GM18861 (cell line): ENCODE results near the gene YIF1B.
"Not testable (repeated sequence)": the region's sequence is repeated elsewhere in the genome, so short reads cannot be mapped to it uniquely, and the experiment has no call there.

ENCODE experiments used
- ATAC-seq: cut with Tn5 transposase; IDR thresholded peaks from one replicate; pipeline ENCODE4 v1.9.1; 2021; ENCODE audit not compliant: unreplicated experiment

Gene YIF1B

DNA sequence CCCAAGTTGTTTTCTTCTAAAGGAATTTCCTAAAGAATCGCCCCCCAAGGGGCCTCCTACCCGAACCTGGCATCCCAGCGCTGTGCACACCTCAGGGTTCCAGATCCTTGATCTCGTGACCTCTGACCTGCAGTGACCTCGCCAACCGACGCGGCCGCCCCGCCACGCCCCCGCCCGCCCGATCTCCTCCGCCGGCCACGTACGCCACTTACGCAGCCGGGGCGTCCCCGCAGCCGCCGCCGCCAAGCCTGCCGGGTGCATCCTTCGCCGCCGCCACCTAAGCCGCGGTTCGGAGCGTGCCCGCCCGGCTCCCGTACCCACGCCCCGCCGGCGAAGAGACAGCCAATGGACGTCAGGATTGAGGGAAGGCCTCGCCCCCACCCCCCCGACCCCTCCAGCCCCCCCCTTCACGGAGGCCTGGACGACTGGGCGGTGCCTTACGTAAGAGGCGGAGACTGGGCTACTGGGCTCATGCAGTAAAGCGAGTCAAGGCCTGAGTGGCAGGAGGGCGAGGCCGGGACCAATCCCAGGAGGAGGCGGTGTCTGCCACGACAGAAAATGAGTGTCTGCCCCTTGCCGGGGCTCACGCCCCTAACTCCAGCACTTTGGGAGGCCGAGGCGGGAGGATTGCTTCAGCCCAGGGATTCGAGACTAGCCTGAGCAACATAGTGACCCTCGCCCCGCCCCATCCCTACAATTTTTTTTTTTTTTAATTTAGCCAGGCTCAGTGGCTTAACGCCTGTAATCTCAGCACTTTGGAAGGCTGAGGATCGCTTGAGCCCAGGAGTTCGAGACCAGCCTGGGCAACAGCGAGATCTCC, at the start of gene YIF1B:
Gene YIF1B (minus strand): TSS at position 291 of the 820 bp plus-strand sequence. CDS start 30 bp downstream, at position 261.
- peak; percentile 87 for ATAC-seq

DNA sequence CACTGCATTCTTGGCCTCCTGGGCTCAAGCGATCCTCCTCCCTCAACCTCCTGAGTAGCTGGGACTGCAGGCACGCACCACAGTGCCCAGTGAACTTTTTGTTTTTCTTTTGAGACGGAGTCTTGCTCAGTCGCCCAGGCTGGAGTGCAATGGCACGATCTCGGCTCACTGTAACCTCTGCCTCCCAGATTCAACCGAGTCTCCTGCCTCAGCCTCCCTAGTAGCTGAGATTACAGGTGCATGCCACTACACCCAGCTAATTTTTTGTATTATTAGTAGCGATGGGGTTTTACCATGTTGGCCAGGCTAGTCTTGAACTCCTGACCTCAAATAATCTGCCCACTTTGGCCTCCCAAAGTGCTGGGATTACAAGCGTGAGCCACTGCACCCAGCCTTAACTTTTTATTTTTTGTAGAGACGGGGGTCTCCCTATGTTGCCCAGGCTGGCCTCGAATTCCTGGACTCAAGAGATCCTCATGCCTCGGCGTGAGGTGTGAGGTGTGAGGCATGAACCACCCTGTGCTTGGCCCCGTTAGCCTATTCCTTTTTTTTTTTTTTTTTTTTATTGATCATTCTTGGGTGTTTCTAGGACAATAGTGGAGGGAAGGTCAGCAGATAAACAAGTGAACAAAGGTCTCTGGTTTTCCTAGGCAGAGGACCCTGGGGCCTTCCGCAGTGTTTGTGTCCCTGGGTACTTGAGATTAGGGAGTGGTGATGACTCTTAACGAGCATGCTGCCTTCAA, 47.4 kb upstream of the YIF1B start:
- ATAC-seq = not testable (repeated sequence)

DNA sequence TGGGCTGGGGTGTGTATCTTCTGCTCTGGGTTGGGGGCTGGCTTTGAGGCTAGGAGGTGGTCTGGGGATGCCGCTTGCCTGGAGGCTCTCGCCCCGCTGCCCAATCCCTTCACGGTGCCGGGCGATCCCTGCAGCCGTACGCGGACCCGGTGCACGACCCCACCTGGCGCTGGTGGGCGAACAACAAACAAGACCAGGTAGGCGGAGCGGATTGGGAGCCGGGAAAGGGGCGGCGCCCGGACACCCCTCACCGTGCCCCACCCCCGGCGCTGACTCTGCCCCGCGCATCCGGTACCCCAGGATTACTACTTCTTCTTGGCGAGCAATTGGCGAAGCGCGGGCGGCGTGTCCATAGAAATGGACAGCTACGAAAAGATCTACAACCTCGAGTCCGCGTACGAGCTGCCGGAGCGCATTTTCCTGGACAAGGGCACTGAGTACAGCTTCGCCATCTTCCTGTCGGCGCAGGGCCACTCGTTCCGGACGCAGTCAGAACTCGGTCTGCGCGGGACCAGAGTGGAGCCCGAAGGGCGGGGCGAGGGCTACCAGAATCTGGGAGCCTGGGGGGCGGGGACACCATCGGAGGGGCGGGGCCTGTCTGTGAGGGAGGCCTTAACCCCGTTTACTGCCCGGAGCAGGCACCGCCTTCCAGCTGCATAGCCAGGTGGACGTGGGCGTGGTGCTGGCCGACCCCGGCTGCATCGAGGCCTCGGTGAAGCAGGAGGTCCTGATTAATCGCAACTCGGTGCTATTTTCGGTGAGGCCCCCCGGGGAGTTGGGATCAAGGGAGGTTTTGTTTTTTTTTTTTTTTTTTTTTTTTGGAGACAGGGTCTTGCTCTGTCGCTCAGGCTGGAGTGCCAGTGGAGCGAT, 46.6 kb upstream of the YIF1B start:
- no peak for ATAC-seq

DNA sequence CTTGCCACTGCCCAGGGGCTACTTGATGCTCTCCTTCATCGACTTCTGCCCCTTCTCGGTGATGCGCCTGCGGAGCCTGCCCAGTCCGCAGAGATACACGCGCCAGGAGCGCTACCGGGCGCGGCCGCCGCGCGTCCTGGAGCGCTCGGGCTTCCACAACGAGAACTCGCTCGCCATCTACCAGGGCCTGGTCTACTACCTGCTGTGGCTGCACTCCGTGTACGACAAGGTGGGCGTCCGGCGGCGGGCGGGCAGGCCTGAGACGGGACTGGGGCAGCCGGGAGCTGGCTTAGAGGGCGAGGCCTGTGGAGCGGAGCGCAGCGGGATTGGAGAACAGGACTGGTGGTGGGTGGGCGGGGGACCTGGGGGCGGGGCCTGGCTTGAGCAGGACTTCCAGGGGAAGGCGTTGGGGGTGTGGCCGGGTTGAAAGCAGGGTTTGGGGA, 45.9 kb upstream of the YIF1B start:
- ATAC-seq = no peak

DNA sequence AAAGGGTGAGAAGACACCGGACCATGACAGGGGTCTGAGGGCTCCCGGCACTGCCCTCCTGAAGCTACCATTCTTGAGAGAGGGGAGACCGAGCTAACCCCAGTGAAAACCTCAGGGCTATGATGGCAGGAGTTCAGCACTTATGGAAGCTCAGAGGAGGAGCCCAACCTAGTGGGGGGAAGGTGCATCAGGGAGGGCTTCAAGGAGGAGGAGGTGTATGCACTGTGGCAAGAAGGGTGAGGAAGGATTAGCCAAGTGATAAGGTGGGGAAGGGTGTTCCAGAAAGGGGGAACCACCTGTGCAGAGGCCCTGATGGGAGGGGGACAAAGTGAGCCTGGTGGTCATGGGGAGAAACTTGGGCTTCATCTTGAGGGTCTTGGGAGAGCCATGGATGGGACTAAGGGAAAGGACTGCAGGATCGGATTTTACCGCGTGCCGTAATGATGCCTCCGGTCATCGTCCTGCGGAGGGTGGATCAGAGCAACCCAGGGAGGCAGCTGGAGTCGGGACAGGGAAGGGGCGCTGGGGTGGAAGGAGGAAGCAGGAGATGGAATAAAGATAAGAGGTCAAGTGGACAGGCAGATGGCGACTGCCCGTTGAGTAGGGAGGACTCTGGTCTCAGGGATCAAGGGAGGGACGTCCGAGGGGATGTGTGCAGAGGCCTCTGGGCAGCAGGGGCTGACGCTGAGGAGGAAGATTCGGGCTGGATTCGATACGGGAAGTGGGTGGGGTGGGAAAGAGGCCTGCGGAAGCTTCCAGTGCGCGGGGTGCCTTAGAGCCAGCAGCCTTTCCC, 45.3 kb upstream of the YIF1B start:
- no peak for ATAC-seq

DNA sequence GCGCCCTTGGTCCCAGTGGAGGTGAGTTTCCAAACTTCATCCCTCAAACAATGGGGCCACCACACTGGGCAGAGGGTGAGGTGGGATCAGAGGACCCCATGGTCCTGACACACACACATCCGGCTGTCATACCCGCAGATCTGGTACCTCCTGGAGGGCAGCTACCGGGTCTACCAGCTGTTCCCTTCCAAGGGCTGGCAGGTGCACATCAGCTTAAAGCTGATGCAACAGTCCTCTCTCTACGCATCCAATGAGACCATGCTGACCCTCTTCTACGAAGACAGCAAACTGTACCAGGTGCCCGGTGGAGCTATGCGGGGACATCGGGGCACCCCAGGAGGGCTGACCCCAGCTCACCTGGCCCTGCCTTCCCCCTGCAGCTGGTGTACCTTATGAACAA, 44.6 kb upstream of the YIF1B start:
- no peak for ATAC-seq

DNA sequence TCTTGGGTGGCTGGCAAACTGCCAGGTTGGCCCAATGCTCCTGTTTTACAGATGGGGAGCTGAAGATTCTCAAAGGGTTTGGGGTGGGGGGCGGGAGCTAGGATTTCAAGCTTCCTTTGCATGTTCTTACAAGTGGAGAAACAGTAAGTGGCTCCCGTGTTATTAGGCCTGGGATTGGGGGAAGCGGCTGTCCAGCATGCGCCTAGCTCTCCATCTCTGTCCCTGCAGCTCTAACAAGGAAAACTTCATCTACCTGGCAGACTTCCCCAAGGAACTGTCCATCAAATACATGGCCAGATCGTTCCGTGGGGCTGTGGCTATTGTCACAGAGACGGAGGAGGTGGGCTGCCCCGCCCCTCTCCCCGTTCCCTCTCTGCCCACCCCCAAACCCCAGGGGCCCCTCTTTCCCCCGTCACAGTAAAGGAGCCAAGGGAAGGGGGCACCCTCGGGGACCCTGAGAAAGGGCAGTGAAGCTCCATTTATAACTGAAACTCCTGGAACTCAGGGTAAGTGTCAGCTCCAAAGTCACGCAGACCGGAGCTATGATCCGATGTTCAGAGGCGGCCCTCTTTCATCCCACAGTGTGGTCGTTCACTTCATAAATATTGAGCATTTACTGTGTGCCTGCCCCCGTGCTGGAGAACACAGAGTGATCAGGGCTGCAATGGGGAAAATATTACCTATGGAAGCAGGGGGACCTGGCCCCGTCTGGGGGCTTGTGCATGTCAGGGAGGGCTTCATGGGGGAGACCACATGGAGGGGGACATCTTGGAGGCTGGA, 43.7 kb upstream of the YIF1B start:
- no peak for ATAC-seq

GRCh38 chr19:38358071-38358470, 42.3 kb upstream of the YIF1B start:
- ATAC-seq = no peak

- no peak for ATAC-seq
Measured at GRCh38 chr19:38355728-38356725, 40.3 kb upstream of the YIF1B start.

GRCh38 chr19:38352611-38353010, 36.9 kb upstream of the YIF1B start:
- ATAC-seq = no peak

DNA sequence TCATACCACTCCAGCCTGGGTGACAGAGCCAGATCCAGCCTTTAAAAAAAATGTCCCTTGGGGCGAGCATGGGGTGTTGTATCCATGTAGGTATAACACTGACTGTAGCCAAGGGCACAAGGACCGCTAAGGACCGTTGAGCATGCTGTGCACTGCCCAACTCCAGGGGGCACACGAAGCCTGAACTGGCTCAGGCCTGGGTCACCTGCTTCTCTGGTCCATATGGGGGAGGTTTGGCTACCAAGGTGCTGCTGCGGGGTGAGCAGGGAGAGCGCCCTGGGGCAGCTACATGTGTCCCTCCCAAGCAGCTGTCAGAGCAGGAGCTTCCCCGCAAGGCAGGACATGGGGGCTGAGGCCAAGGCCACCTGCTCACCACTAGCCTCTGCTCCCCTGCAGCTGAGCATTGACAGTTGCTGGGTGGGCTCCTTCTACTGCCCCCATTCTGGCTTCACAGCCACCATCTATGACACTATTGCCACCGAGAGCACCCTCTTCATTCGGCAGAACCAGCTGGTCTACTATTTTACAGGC, 36.2 kb upstream of the YIF1B start:
- no peak for ATAC-seq

- no peak for ATAC-seq
Measured at GRCh38 chr19:38350883-38351282, 35.1 kb upstream of the YIF1B start.

DNA sequence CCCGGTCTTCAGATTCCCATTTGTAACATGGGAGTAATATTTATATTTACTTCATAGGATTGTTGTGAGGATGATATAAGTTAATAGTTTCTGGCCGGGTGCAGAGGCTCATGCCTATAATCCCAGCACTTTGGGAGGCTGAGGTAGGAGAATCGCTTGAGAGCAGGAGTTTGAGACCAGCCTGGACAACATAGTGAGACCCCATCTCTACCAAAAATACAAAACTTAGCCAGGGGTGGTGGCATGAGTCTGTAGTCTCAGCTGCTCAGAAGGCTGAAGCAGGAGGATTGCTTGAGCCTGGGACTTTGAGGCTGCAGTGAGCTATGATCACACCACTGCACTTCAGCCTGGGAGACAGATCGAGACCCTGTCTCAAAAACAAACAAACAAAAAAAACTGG, 31.1 kb upstream of the YIF1B start:
- no peak for ATAC-seq

DNA sequence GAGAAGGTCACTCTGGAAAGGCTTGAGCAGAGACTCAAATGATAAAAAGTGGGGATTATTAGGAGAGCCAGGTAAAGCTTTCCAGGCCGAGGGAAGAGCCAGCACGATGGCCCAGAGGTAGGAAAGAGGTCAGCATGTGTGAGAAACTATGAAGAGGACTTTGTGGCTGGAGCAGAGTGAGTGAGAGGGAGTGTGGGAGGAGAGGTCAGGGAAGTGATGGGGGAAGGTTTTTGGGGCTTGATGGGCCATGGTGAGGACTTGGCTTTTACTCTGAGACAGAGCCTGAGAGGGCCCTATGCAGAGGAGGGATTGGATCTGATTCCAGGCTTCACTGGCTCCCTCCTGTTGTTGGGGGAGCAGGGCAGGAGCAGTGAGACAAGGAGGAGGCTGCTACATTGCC, 25.2 kb upstream of the YIF1B start:
- no peak for ATAC-seq

DNA sequence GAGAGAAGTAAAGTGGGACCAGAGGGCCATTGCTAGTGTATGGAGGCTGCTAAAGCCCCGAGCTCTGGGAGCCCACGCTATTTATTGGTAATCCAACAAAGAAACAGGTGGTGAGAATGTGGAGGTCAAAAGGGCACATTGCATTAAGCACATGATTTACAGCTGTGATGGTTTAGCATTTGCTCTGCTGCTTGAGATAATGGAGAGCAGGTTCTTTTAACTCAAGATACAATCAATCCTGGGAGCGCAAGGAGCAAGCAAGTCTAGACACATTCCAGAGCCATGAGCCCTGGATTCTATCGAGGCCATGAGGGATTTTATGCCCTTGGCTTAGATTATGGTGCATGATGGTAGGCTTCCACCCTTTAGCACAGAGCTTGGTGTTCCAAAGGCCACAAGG, 23.3 kb upstream of the YIF1B start:
- not testable (repeated sequence) for ATAC-seq

GRCh38 chr19:38337360-38337653, 21.6 kb upstream of the YIF1B start:
- ATAC-seq = no peak

DNA sequence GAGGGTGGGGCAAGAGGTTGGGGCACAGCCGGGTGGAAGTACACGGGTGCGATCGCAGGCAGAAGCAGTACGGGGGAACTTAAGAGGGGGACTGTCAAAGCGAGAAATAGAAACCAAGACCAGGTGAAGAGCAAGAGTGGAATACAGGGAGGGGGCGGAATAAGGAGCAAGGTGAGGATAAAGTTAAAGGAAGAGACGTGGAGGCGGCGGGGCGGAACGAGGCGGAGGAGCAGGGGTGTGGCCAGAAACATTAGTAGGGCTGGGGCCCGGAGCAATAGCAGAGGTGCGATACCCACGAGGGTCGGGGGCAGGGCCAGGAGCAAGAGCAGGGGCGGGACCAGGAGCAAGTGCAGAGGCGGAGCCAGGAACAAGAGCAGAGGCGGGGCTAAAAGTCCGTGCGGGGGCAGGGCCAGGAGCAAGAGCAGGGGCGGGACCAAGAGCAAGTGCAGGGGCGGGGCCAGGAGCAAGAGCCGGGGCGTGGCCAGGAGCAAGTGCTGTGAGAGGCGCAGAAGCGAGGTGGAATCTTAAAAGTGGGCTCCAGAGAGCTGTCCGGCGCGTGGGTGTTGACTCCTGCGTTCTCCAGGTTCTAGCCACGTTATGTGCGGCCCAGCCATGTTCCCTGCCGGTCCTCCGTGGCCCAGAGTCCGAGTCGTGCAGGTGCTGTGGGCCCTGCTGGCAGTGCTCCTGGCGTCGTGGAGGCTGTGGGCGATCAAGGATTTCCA, 21.1 kb upstream of the YIF1B start:
- ATAC-seq = peak; percentile 30
